Dendritic cell treated with granulocyte-macrophage colony-stimulating factor and Interleukin-4, amounts not matched to agents 40 ng/mL and 50 ng/mL, for 4 days (primary cell): ENCODE data around the gene GIMAP2.
"Not testable (repeated sequence)": the region's sequence is repeated elsewhere in the genome, so short reads cannot be mapped to it uniquely, and the experiment has no call there.

Experiments used
- H3K27ac Mint-ChIP-seq: one replicate; pipeline ENCODE4 v1.8.0; 2022; ENCODE audit warnings: mild to moderate bottlenecking, mixed read lengths
- H3K27me3 Mint-ChIP-seq: one replicate; pipeline ENCODE4 v1.8.0; 2022; ENCODE audit warnings: mild to moderate bottlenecking, mixed read lengths
- H3K36me3 Mint-ChIP-seq: one replicate; pipeline ENCODE4 v1.8.0; 2022; ENCODE audit warnings: low read depth, mixed read lengths
- H3K4me1 Mint-ChIP-seq: one replicate; pipeline ENCODE4 v1.8.0; 2022; ENCODE audit warnings: low read depth, mixed read lengths
- H3K4me3 Mint-ChIP-seq: one replicate; pipeline ENCODE4 v1.8.0; 2022; ENCODE audit warnings: mild to moderate bottlenecking, moderate library complexity, mixed read lengths
- H3K9me3 Mint-ChIP-seq: one replicate; pipeline ENCODE4 v1.8.0; 2022; ENCODE audit warnings: mixed read lengths
- intact Hi-C: fragments of 100-400 bp; cut with micrococcal nuclease; formaldehyde crosslinking; loops from one replicate; pipeline ENCODE4 v1.15.0; 2022

Gene GIMAP2

DNA sequence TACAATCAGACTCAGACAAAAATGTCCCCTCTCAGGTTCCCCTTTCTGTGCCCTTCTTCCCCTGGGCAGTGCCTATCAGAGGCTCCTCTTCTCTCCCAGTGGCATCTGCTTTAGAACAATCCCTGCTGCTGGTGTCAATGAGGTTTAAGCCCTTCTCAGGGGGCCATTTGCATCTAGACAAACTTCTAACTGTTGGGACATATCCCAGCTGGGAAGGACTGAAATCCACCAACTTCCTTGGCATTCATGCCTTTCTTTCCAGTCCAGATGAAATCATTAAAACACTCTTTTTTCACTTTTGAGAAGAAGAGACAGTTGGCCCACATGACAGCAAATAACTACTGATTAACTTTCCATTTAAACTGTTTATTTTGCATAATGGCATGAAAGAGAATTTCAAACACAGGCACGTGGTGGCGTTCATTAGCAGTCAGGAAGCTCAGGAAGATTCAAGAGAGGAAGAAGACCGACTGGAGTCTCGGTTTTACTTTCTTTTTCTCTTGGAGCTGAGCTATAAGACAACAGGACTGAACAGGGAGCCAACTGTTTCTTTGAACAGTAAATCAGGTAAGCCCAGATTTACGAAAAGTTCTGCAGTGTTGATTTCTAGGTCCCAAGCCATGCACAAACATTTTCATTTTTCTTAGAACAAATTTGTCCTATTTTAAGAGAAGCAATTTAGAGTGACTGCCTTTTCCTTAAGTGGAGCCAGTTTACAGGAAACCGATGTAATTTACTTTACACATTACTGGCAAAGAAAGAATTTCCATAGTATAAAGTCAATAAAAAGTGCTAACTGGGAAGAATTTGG, at the start of gene GIMAP2:
TSS of gene GIMAP2 (plus strand) at position 488 of the 811 bp plus-strand sequence. CDS start 1,354 bp downstream, outside the sequence.
- Mint-ChIP-seq H3K36me3 (peaks cover 38% of the 10 kb centered on the region), H3K4me3 (peak within 1 kb of the TSS; percentile 92), H3K4me1 (peaks cover 60% of the 10 kb centered on the region), H3K9me3 (no peaks in the 10 kb centered on the region), H3K27ac (peak within 1 kb of the TSS; percentile 93), H3K27me3 (no peaks in the 10 kb centered on the region)
- intact Hi-C loops: loop anchor here (2.0 to 5.0 kb wide), 2 partner anchors 99 to 233 kb away; partner anchors contain the start of gene GIMAP8

DNA sequence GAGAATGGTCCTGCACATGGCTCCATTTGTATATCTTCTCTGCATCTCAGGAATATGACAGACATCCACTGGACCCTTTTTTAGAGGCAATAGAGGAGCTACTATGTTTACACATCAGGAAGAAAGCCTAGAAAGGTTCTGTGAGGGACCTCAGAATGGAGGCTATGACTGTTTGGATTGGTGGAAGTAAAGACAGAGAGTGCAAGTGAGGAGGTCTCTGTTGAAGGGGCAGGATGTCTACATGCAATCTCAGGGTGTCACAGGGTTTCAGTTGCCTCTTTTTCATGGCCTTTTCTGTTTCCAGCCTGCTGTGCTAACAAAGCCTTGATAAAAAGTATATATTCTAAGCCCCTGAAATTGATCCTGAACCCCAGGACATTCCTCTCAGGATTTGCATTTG, 43.7 kb upstream of the GIMAP2 start:
- Mint-ChIP-seq H3K4me1 (no peaks in the 10 kb centered on the region), H3K36me3 (peaks cover 7% of the 10 kb centered on the region), H3K9me3 (peaks cover 55% of the 10 kb centered on the region), H3K27ac (no peak overlapping the region), H3K27me3 (peaks cover 2% of the 10 kb centered on the region), H3K4me3 (no peak overlapping the region)
- intact Hi-C loops: no loop called here

DNA sequence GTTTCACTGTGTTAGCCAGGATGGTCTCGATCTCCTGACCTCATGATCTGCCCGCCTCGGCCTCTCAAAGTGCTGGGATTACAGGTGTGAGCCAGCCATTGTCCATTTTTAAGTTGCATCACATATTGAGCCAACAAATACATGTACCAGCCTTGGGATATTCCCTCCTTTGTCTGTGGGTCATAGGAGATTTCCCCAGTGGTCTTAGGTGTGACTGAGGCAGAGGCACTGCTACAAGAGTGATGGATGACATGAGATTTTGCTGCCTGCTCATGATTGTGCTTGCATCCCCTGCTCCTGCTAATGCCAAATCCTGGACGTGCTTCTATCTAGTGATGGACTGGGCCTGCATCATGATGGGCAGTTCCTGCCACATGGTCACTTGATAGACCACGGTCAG, 42.6 kb upstream of the GIMAP2 start:
- H3K4me1 Mint-ChIP-seq: no peaks in the 10 kb centered on the region
- H3K4me3 Mint-ChIP-seq: no peak overlapping the region
- no peaks in the 10 kb centered on the region for H3K27me3 Mint-ChIP-seq
- no peak overlapping the region for H3K27ac Mint-ChIP-seq
- peaks cover 7% of the 10 kb centered on the region for H3K36me3 Mint-ChIP-seq
- H3K9me3 Mint-ChIP-seq: peaks cover 49% of the 10 kb centered on the region
- intact Hi-C loops: no loop called here

DNA sequence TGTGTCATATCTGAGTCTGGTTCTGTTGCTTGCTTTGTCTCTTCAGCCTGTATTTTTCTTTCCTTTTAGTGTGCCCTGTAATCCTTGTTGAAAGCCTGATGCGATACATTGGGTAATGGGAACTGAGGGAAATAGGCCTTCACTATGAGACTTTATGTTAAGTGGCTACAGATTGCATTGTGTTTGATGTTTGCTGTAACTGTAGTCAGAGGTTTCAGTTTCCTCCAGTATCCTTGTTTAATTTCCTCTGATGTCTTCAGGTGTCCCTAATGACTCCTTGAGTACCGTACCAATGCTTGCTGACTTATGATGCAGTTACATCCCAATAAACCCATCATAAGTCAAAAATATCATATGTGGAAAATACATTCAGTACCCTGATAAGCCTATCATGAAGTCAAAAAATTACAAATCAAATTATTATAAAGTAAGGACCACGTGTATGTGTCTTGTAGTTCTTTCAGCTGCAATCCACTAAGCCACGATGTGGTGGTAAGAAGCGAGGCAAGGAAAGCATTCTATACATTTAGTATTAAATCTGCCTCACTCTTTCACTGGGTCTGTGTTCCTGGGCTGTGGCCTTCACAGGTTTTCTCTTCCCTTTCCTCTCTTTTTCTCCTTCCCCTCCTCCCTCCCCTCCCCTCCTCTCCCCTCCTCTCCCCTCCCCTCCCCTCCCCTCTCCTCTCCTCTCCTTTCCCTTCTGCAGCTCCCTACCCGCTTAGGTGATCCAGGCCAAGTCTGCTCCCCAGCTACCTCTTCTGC, 40.1 kb upstream of the GIMAP2 start:
- H3K4me1 Mint-ChIP-seq: peaks cover 11% of the 10 kb centered on the region
- peaks cover 7% of the 10 kb centered on the region for H3K36me3 Mint-ChIP-seq
- intact Hi-C loops: no loop called here
- H3K4me3 Mint-ChIP-seq: no peak overlapping the region
- no peak overlapping the region for H3K27ac Mint-ChIP-seq
- no peaks in the 10 kb centered on the region for H3K27me3 Mint-ChIP-seq
- peaks cover 34% of the 10 kb centered on the region for H3K9me3 Mint-ChIP-seq

DNA sequence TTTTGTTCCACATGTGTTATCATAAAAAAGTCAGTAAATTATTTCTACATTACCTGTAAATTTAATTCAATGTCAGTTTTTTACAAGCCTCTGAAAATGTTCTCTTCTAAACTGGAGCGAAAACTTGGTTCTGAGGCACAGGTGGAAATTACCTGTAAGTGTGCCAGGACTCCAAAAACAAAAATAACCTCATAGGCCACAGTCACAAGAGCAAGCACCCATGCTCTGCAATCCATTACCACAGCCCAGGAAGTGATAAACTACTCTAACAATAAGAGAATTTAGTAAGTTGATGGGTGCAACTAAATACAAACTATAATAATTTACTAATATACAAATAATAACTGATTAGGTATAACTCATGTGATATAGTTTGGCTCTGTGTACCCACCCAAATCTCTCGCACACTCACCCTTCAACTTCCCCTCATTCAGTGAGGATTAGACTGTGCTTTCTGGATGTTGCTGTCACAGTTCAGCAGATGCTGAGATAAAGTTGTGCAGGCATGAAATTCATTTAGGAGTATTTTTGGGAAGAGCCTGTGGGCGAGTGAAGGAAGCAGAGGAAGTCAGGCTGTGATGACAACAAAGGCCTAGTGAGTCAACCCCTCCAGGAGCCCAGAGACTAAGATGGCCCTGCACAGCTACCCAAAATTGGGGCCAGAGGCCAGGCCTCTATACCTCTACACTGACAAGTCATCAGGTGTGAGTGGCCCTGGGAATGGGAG, 37.0 kb upstream of the GIMAP2 start:
- Mint-ChIP-seq H3K9me3 (peaks cover 40% of the 10 kb centered on the region), H3K27me3 (peaks cover 2% of the 10 kb centered on the region), H3K4me3 (no peak overlapping the region), H3K4me1 (peaks cover 11% of the 10 kb centered on the region), H3K36me3 (peaks cover 7% of the 10 kb centered on the region), H3K27ac (no peak overlapping the region)
- intact Hi-C loops: no loop called here

DNA sequence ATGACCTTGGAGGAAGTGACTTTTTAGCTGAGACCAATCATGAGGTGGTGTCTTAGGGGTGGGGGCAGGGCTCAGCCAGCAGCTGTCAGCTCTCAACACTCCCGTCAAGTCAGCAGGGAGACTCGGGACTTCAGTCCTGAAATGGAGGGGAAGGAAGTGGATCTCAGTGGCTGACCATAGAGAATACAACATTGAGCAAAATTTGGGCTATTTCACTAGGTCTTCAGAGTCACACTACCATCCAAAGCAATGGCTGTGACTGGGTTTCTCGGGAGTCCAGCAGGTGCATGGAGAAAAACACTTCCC, 36.5 kb upstream of the GIMAP2 start:
- no peak overlapping the region for H3K4me3 Mint-ChIP-seq
- H3K36me3 Mint-ChIP-seq: peaks cover 7% of the 10 kb centered on the region
- peaks cover 11% of the 10 kb centered on the region for H3K4me1 Mint-ChIP-seq
- H3K27me3 Mint-ChIP-seq: peaks cover 2% of the 10 kb centered on the region
- no peak overlapping the region for H3K27ac Mint-ChIP-seq
- H3K9me3 Mint-ChIP-seq: peaks cover 35% of the 10 kb centered on the region
- intact Hi-C loops: no loop called here

DNA sequence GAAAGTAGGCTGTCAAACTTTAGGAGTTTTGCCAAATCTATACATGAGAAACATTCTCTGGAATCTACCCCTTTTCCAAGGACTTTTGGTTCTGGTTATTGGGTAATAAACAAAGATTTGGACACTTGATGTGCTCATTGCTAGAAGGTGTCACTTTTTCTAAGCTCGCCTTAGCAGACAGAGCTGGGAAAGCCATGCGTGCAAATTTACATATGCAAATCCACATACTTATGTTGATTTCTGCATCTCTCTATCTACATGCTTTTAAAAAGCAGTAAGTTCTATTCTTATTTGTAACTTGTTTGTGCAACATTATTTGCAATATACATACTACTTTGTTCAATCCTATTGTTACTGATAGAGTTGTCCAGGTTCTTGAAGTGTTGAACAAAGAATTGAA, 30.8 kb upstream of the GIMAP2 start:
- intact Hi-C loops: no loop called here
- no peaks in the 10 kb centered on the region for H3K4me1 Mint-ChIP-seq
- no peak overlapping the region for H3K27ac Mint-ChIP-seq
- peaks cover 6% of the 10 kb centered on the region for H3K9me3 Mint-ChIP-seq
- H3K27me3 Mint-ChIP-seq: peaks cover 2% of the 10 kb centered on the region
- H3K4me3 Mint-ChIP-seq: no peak overlapping the region
- H3K36me3 Mint-ChIP-seq: no peaks in the 10 kb centered on the region

DNA sequence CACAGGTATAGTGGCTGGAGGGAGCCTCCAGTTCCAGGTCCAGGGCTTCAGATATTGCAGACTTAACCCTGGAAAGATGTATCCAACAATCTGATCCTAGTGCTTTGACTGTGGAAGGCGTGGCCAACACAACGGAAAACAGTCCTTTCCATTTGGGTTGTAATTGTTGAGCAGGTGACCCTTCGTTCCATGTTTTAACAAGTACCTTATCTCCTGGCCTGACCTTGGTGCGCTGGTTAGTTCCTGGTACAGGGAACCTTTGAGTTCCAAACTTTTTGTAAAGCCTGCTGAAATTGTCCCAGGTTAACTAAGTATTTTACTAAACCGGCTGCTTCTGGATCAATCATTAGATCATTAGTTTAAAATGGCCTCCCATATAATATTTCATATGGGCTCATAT, 29.5 kb upstream of the GIMAP2 start:
- intact Hi-C loops: no loop called here
- Mint-ChIP-seq H3K4me1 (no peaks in the 10 kb centered on the region), H3K36me3 (no peaks in the 10 kb centered on the region), H3K9me3 (peaks cover 6% of the 10 kb centered on the region), H3K27me3 (peaks cover 2% of the 10 kb centered on the region), H3K4me3 (no peak overlapping the region), H3K27ac (no peak overlapping the region)

DNA sequence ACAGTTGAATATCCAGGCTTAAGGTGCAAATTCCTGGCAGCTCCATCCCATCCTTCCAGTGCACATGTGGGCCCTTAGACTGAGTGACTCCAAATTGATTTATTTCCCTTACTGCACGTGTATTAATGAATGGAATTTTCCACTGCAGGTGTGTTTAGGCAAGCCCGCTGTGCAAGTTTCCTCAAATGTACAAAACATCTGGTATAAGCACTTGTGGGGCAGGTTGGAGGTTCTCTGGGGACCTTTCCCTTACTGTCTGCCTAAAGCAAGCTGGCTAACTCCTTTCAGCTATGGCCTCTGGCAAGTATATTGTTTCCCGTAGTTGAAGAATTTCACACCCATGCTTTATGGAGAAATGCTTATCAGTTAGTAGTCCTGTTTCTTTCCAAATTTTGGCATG, 28.0 kb upstream of the GIMAP2 start:
- no peaks in the 10 kb centered on the region for H3K4me1 Mint-ChIP-seq
- intact Hi-C loops: no loop called here
- peaks cover 2% of the 10 kb centered on the region for H3K27me3 Mint-ChIP-seq
- H3K4me3 Mint-ChIP-seq: no peak overlapping the region
- H3K27ac Mint-ChIP-seq: no peak overlapping the region
- H3K9me3 Mint-ChIP-seq: peaks cover under 1% of the 10 kb centered on the region
- no peaks in the 10 kb centered on the region for H3K36me3 Mint-ChIP-seq

DNA sequence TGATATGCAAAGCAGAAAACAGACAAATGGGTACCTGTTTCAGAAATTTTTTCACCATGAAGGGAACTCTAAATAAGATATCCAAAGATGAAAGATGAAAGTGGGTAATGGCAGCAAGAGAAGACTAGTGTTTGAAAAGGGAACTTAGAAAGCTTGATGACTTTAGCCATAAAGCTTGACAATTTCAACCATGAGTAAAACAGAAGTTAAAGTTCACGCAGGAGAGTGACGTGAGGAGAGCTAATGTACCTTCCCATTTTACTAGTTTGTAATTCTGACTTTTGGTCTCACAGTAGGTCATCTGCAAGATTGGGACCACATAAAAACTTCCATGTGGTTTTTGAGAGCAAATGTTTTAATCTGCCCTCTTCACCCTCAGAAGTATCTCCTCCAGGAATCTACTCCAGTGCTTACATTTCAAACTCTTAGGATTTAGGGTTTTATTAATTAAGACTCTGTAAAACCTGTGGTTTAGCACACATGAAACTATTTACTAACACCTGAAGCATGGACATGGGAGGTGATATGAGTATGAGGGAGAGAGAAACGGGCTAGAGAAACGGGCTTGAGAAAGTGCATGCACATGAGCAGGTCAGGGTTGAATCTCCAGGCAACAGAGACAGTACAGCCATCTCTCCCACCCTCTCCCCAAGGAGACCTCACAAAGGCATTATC, 24.4 kb upstream of the GIMAP2 start:
- Mint-ChIP-seq H3K27me3 (no peaks in the 10 kb centered on the region), H3K4me3 (no peak overlapping the region), H3K27ac (no peak overlapping the region), H3K4me1 (peaks cover 20% of the 10 kb centered on the region), H3K36me3 (no peaks in the 10 kb centered on the region), H3K9me3 (no peaks in the 10 kb centered on the region)
- intact Hi-C loops: no loop called here

DNA sequence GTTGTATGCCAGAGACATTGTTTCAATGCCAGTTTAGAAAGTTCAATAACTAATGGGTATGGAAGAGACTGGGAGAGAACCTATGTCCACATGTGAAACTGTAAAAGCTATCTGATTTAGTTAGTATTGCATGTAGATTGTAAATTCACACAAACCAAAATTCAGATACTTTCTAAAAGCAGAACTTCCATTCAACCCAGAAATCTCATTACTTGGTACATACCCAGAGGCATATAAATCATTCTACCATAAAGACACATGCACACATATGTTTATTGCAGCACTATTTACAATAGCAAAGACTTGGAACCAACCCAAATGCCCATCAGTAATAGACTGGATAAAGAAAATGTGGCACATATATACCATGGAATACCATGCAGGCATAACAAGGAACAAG, 22.7 kb upstream of the GIMAP2 start:
- H3K36me3 Mint-ChIP-seq, H3K4me3 Mint-ChIP-seq, intact Hi-C loops, H3K27me3 Mint-ChIP-seq, H3K9me3 Mint-ChIP-seq, H3K27ac Mint-ChIP-seq: not testable (repeated sequence)
- peaks cover 26% of the 10 kb centered on the region for H3K4me1 Mint-ChIP-seq

DNA sequence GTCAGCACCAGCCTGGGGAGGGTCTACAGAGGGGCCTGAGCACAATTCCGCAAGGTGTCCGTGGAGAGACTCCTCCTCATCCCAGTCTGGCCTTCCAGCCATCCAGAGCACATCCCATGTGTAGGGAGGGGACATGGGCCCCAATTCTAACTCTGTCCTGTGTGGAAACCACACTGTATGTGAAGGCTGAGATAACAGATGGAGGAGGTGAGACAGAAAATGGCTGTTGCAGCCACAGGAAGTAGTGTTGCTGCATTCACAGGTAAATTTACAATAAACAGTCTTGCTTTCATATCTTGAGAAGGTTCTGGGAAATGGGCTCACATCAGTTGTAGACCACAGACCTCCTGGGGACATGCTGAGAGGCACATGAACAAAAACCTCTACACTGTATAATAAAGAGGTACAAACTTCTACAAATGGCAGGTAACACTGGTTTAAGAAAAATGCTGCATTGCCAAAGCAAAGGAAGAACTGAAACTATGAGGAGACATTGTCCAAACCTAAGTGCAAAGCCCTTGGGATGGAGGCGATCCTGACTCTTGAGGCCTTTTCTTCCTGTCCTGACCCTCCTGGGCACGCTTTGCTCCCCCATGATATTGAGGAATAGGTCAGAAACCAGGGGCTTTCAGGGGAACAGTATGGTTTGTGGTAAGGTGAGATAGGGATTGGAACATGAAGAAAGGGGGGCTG, 21.6 kb upstream of the GIMAP2 start:
- no peaks in the 10 kb centered on the region for H3K27me3 Mint-ChIP-seq
- H3K36me3 Mint-ChIP-seq: no peaks in the 10 kb centered on the region
- intact Hi-C loops: no loop called here
- no peak overlapping the region for H3K4me3 Mint-ChIP-seq
- peaks cover 9% of the 10 kb centered on the region for H3K9me3 Mint-ChIP-seq
- peaks cover 26% of the 10 kb centered on the region for H3K4me1 Mint-ChIP-seq
- H3K27ac Mint-ChIP-seq: no peak overlapping the region

DNA sequence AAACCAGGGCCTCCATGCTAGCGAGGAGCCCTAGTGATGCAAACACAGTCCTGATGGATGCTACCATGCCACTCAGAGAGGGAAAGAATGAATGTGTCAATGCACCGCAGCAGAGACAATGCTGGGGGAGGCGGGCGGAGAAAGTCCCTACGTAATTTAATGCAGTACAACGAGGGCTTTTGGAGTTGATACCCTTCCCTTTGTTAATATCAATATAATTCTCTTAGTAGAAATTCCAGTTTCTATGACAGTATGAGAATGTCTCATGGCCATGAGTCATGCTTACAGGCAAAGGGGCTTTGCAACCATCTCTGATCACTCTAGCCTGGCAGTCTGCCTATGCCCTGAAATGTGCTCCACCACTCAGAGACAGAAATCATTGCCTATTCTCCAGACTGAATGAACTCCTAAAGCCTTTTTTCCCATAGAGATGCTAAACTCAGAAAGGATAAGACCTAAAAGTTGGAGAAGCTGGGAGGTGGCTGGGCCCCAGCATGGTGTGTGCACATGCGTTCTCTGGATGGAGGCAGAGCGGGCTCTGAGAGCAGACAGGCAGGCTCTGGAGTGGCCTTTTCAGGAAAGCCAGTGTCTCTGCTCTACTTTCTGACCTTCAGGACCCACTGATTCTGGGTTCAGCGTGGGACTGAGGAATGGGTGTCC, 20.3 kb upstream of the GIMAP2 start:
- no peaks in the 10 kb centered on the region for H3K36me3 Mint-ChIP-seq
- peak overlapping the region; percentile 64 for H3K27ac Mint-ChIP-seq
- intact Hi-C loops: no loop called here
- peaks cover 26% of the 10 kb centered on the region for H3K4me1 Mint-ChIP-seq
- H3K9me3 Mint-ChIP-seq: peaks cover 15% of the 10 kb centered on the region
- no peak overlapping the region for H3K4me3 Mint-ChIP-seq
- H3K27me3 Mint-ChIP-seq: no peaks in the 10 kb centered on the region
